GM12873 (cell line): Measurements from ENCODE around the gene ING3.

ENCODE experiments used
- CTCF ChIP-seq: IDR thresholded peaks from 2 replicates; pipeline ENCODE4 v1.5.1; 2012; ENCODE audit warnings: low read depth, mild to moderate bottlenecking, moderate library complexity, low read length, control low read depth; ENCODE audit not compliant: insufficient read depth; ENCODE audit errors: missing control alignments

ING3 gene

GRCh38 chr7:120924837-120925236 lies 25.7 kb upstream of the ING3 start:
- TF ChIP-seq CTCF = no peak

- TF ChIP-seq CTCF = no peak
Observed at GRCh38 chr7:120925392-120925791, 25.2 kb upstream of the ING3 start.

- TF ChIP-seq CTCF = no peak
Observed at GRCh38 chr7:120926943-120927346, 23.6 kb upstream of the ING3 start.

- TF ChIP-seq CTCF = no peak
Observed at GRCh38 chr7:120927454-120928103, 23.0 kb upstream of the ING3 start.

- no peak for TF ChIP-seq CTCF
Observed at GRCh38 chr7:120931243-120931642, 19.3 kb upstream of the ING3 start.

GRCh38 chr7:120933475-120933874 lies 17.1 kb upstream of the ING3 start:
- no peak for TF ChIP-seq CTCF

GRCh38 chr7:120939345-120939744 lies 11.2 kb upstream of the ING3 start:
- TF ChIP-seq CTCF = no peak
